GM23338 (cell line): ENCODE results near the gene FAM3D. TPM values are rescaled to one million over a fixed set of nuclear protein-coding genes. Genes with fewer than 3 reads are reported as not detected.
"Not testable (repeated sequence)": the region's sequence is repeated elsewhere in the genome, so short reads cannot be mapped to it uniquely, and the experiment has no call there.

Experiments used
- ATAC-seq: fragments of 200-7000 bp; cut with Tn5 transposase; 3 replicates; pipeline ENCODE4 v1.9.1; 2020
- DNase-seq: peaks from one replicate; pipeline ENCODE4 v3.0.0-alpha.2; 2015; ENCODE audit warnings: low spot score
- H2AFZ ChIP-seq: fragments of 200-600 bp; sonication (generic); 2 replicates; pipeline ENCODE4 v1.8.0; 2016; ENCODE audit warnings: antibody characterized with exemption, mild to moderate bottlenecking, moderate library complexity
- H3F3A ChIP-seq: fragments of 200-600 bp; sonication (generic); replicated peaks from 2 replicates; pipeline ENCODE4 v1.8.0; 2017; ENCODE audit warnings: antibody characterized with exemption, mixed run types, low read depth
- H3K27ac ChIP-seq: fragments of 200-600 bp; sonication (generic); 2 replicates; pipeline ENCODE4 v1.6.1; 2016; ENCODE audit warnings: low read depth
- H3K27me3 ChIP-seq: fragments of 200-600 bp; sonication (generic); 2 replicates; pipeline ENCODE4 v1.8.0; 2016; ENCODE audit warnings: mild to moderate bottlenecking, mixed run types, moderate library complexity; ENCODE audit not compliant: insufficient read depth
- H3K36me3 ChIP-seq: fragments of 200-600 bp; sonication (generic); 2 replicates; pipeline ENCODE4 v1.8.0; 2016; ENCODE audit warnings: mild to moderate bottlenecking; ENCODE audit not compliant: insufficient read depth
- H3K4me1 ChIP-seq: fragments of 200-600 bp; sonication (generic); 2 replicates; pipeline ENCODE4 v1.8.0; 2016; ENCODE audit warnings: mild to moderate bottlenecking, moderate library complexity; ENCODE audit not compliant: insufficient read depth
- H3K4me2 ChIP-seq: fragments of 200-600 bp; sonication (generic); 2 replicates; pipeline ENCODE4 v1.7.1; 2017; ENCODE audit warnings: mixed run types
- H3K4me3 ChIP-seq: fragments of 200-600 bp; sonication (generic); 2 replicates; pipeline ENCODE4 v1.6.1; 2016; ENCODE audit warnings: mixed run types
- H3K79me2 ChIP-seq: fragments of 200-600 bp; sonication (generic); replicated peaks from 2 replicates; pipeline ENCODE4 v1.8.0; 2017; ENCODE audit warnings: mild to moderate bottlenecking; ENCODE audit not compliant: insufficient read depth
- H3K9me2 ChIP-seq: fragments of 200-600 bp; sonication (generic); 2 replicates; pipeline ENCODE4 v1.8.0; 2017; ENCODE audit not compliant: insufficient read depth
- H4K20me1 ChIP-seq: fragments of 200-600 bp; sonication (generic); replicated peaks from 2 replicates; pipeline ENCODE4 v1.8.0; 2017; ENCODE audit warnings: mild to moderate bottlenecking; ENCODE audit not compliant: insufficient read depth
- H3K27ac Mint-ChIP-seq: 2 replicates; pipeline ENCODE4 v1.8.0; 2020; ENCODE audit warnings: inconsistent platforms, mild to moderate bottlenecking, moderate library complexity, mixed read lengths
- H3K27me3 Mint-ChIP-seq: 3 replicates; pipeline ENCODE4 v1.8.0; 2022; ENCODE audit warnings: low read depth, mild to moderate bottlenecking, moderate library complexity, mixed read lengths, inconsistent platforms; ENCODE audit not compliant: insufficient read depth, poor library complexity
- H3K36me3 Mint-ChIP-seq: 3 replicates; pipeline ENCODE4 v1.8.0; 2021; ENCODE audit warnings: low read depth, mild to moderate bottlenecking, inconsistent platforms, moderate library complexity, mixed read lengths
- H3K4me1 Mint-ChIP-seq: 3 replicates; pipeline ENCODE4 v1.8.0; 2020; ENCODE audit warnings: mild to moderate bottlenecking, inconsistent platforms, mixed read lengths
- H3K4me3 Mint-ChIP-seq: 3 replicates; pipeline ENCODE4 v1.8.0; 2021; ENCODE audit warnings: moderate library complexity, mild to moderate bottlenecking, inconsistent platforms, mixed read lengths
- H3K9me3 Mint-ChIP-seq: 3 replicates; pipeline ENCODE4 v1.8.0; 2020; ENCODE audit warnings: moderate library complexity, mild to moderate bottlenecking, inconsistent platforms, mixed read lengths
- CREB1 ChIP-seq: fragments of 250-450 bp; sonication (Bioruptor Pico); IDR thresholded peaks from 2 replicates; pipeline ENCODE4 v1.5.0; 2020; ENCODE audit warnings: low read depth, mild to moderate bottlenecking, moderate library complexity
- EZH2 ChIP-seq: fragments of 200-600 bp; sonication (generic); IDR thresholded peaks from one replicate; pipeline ENCODE4 v1.8.0; 2017; ENCODE audit warnings: antibody characterized with exemption, mild to moderate bottlenecking, low read depth; ENCODE audit not compliant: unreplicated experiment
- EZH2phosphoT487 ChIP-seq: fragments of 200-600 bp; sonication (generic); IDR thresholded peaks from one replicate; pipeline ENCODE4 v1.8.1; 2018; ENCODE audit warnings: antibody characterized with exemption; ENCODE audit not compliant: unreplicated experiment
- JUNB ChIP-seq: IDR thresholded peaks from one replicate; pipeline ENCODE4 v1.6.1; 2016; ENCODE audit warnings: antibody characterized with exemption; ENCODE audit not compliant: unreplicated experiment
- NANOG ChIP-seq: IDR thresholded peaks from 2 replicates; pipeline ENCODE4 v1.6.1; 2016; ENCODE audit warnings: antibody characterized with exemption, borderline replicate concordance
- POLR2AphosphoS5 ChIP-seq: IDR thresholded peaks from 2 replicates; pipeline ENCODE4 v1.6.1; 2016; ENCODE audit warnings: antibody characterized with exemption, low read depth
- ZNF114 ChIP-seq: fragments of 250-450 bp; sonication (Bioruptor Pico); IDR thresholded peaks from 2 replicates; pipeline ENCODE4 v1.5.0; 2020; ENCODE audit warnings: mild to moderate bottlenecking, moderate library complexity
- ZNF331 ChIP-seq: fragments of 250-450 bp; sonication (Bioruptor Pico); IDR thresholded peaks from 2 replicates; pipeline ENCODE4 v1.5.0; 2020; ENCODE audit warnings: low read depth, mild to moderate bottlenecking, moderate library complexity
- ZNF462 ChIP-seq: fragments of 250-450 bp; sonication (Bioruptor Pico); IDR thresholded peaks from 2 replicates; pipeline ENCODE4 v1.5.0; 2020; ENCODE audit warnings: mild to moderate bottlenecking, moderate library complexity
- polyA plus RNA-seq: library from polyadenylated mRNA; unstranded; fragments of >200 nt; fragmentation: Nextera tagmentation; extraction: Ambion mirVana; gene quantifications from 2 replicates; pipeline ENCODE4 v1.2.1, GENCODE V29; 2016
- total RNA-seq: library from RNA; depleted of rRNA; stranded (reverse); fragments of >200 nt; shearing (Covaris generic); gene quantifications from 2 replicates; pipeline ENCODE4 v1.2.3, GENCODE V29; 2014
- TF ChIP-seq, protein P1 (sequence below): IDR thresholded peaks from 2 replicates; pipeline ENCODE4 v1.6.1; 2016; ENCODE audit warnings: antibody characterized with exemption
- TF ChIP-seq, protein P2 (sequence below), 2 experiments: fragments of 200-600 bp in 1 of 2; sonication (generic) in 1 of 2; conservative IDR thresholded peaks; 2 replicates each; pipeline versions ENCODE4 v1.5.1 to v1.6.1; 2016 to 2017; ENCODE audit warnings: antibody characterized with exemption in 2 of 2, low read depth in 2 of 2, mild to moderate bottlenecking in 2 of 2, moderate library complexity in 1 of 2

FAM3D gene
- total and polyA plus RNA-seq, 2 experiments from 2014 or later: 0.26 TPM; not detected in 1

- H3K36me3 ChIP-seq: peaks cover 3% of the 10 kb centered on the region; the same call in 1 of the 2 replicates
- no peak for TF ChIP-seq ZNF462 (CRISPR knock-in tag)
- TF ChIP-seq ZNF331: no peak
- TF ChIP-seq ZNF114: no peak
- TF ChIP-seq, protein P1, sequence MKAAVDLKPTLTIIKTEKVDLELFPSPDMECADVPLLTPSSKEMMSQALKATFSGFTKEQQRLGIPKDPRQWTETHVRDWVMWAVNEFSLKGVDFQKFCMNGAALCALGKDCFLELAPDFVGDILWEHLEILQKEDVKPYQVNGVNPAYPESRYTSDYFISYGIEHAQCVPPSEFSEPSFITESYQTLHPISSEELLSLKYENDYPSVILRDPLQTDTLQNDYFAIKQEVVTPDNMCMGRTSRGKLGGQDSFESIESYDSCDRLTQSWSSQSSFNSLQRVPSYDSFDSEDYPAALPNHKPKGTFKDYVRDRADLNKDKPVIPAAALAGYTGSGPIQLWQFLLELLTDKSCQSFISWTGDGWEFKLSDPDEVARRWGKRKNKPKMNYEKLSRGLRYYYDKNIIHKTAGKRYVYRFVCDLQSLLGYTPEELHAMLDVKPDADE: no peak
- no peak for TF ChIP-seq POLR2AphosphoS5
- TF ChIP-seq CREB1 (CRISPR knock-in tag): no peak
- no peak for TF ChIP-seq JUNB
- no peak for TF ChIP-seq EZH2
- TF ChIP-seq, protein P2, sequence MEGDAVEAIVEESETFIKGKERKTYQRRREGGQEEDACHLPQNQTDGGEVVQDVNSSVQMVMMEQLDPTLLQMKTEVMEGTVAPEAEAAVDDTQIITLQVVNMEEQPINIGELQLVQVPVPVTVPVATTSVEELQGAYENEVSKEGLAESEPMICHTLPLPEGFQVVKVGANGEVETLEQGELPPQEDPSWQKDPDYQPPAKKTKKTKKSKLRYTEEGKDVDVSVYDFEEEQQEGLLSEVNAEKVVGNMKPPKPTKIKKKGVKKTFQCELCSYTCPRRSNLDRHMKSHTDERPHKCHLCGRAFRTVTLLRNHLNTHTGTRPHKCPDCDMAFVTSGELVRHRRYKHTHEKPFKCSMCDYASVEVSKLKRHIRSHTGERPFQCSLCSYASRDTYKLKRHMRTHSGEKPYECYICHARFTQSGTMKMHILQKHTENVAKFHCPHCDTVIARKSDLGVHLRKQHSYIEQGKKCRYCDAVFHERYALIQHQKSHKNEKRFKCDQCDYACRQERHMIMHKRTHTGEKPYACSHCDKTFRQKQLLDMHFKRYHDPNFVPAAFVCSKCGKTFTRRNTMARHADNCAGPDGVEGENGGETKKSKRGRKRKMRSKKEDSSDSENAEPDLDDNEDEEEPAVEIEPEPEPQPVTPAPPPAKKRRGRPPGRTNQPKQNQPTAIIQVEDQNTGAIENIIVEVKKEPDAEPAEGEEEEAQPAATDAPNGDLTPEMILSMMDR (conservative IDR thresholded peaks at IDR 0.05; ENCODE audit: low read depth in 2 of 2): no peak
- no peak for TF ChIP-seq NANOG
- TF ChIP-seq EZH2phosphoT487: no peak
- H3K27ac ChIP-seq: no peak overlapping the region
- no peaks in the 10 kb centered on the region for H3K4me1 ChIP-seq
- no peaks in the 10 kb centered on the region for H3K27me3 ChIP-seq
- no peak overlapping the region for H2AFZ ChIP-seq
- ATAC-seq: no peak
- peaks cover 17% of the 10 kb centered on the region; the same call in 2 of the 3 replicates for H3K36me3 Mint-ChIP-seq
- no peaks in the 10 kb centered on the region for H3K79me2 ChIP-seq
- no peak overlapping the region for H3K4me3 ChIP-seq
- H3K9me2 ChIP-seq: peaks cover 26% of the 10 kb centered on the region
- peaks cover 34% of the 10 kb centered on the region for H3K9me3 Mint-ChIP-seq
- H3K27ac Mint-ChIP-seq: no peak overlapping the region
- H3K4me2 ChIP-seq: no peak overlapping the region
- H3F3A ChIP-seq: no peaks in the 10 kb centered on the region
- H3K4me3 Mint-ChIP-seq: no peak overlapping the region
- no peaks in the 10 kb centered on the region for H4K20me1 ChIP-seq
- no peak for DNase-seq
- H3K4me1 Mint-ChIP-seq: no peaks in the 10 kb centered on the region
- no peaks in the 10 kb centered on the region for H3K27me3 Mint-ChIP-seq
Observed at GRCh38 chr3:58697561-58697960, 31.0 kb upstream of the FAM3D start.

DNA sequence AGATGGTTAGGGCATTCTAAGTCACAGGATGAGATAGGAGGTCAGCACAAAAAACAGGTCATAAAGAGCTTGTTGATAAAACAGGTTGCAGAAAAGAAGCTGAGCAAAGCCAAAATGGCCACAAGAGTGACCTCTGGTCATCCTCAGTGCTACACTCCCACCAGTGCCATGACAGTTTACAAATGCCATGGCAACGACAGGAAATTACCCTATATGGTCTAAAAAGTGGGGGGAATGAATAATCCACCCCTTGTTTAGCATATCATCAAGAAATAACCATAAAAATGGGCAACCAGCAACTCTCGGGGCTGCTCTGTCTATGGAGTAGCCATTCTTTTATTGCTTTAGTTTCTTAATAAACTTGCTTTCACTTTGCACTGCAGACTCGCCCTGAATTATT lies 30.2 kb upstream of the FAM3D start:
- not testable (repeated sequence) for H3K27ac Mint-ChIP-seq, H3K27me3 ChIP-seq, H3K27me3 Mint-ChIP-seq, H3K4me3 Mint-ChIP-seq, DNase-seq, H3F3A ChIP-seq, H3K4me3 ChIP-seq, H3K27ac ChIP-seq, H3K79me2 ChIP-seq, H3K4me2 ChIP-seq, H2AFZ ChIP-seq, H3K4me1 ChIP-seq, H4K20me1 ChIP-seq, H3K36me3 ChIP-seq, ATAC-seq, H3K4me1 Mint-ChIP-seq
- Mint-ChIP-seq H3K36me3 (peaks cover 21% of the 10 kb centered on the region; the same call in 2 of the 3 replicates), H3K9me3 (peaks cover 36% of the 10 kb centered on the region)
- H3K9me2 ChIP-seq: peaks cover 26% of the 10 kb centered on the region
